22Rv1 (cell line): Measurements from ENCODE around the gene MTMR11.
"Not testable (repeated sequence)": the region's sequence is repeated elsewhere in the genome, so short reads cannot be mapped to it uniquely, and the experiment has no call there.

Experiments
- H3K27ac ChIP-seq: fragments of 450-650 bp; 2 replicates; pipeline ENCODE4 v1.5.1; 2017
- ZFX ChIP-seq: fragments of 450-650 bp; IDR thresholded peaks from 2 replicates; pipeline ENCODE4 v1.6.1; 2017; ENCODE audit warnings: antibody characterized with exemption, borderline replicate concordance
- TF ChIP-seq, protein P1 (sequence below): fragments of 450-650 bp; IDR thresholded peaks from 2 replicates; pipeline ENCODE4 v1.5.1; 2017; ENCODE audit warnings: mild to moderate bottlenecking

Gene MTMR11

DNA sequence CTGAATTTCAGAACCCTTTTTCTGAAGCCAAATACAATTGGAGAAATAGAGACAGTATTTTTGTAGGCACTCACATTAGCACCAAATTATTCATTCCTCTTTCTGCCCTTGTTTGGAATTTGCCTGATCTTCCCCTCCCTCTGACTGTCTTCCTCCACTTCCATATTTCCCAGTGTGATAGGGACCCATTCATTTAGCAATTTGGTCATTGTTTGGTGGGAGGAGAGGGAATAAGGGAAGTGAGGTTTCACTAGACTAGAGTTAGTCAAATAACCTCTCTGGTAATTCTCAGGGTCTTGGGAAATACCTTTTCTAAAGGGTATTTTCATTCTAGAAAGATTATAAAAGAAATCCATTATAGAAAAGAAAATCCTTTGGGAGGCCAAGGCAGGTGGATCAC is 31.0 kb upstream of the MTMR11 start:
- no peak for TF ChIP-seq ZFX
- TF ChIP-seq, protein P1, sequence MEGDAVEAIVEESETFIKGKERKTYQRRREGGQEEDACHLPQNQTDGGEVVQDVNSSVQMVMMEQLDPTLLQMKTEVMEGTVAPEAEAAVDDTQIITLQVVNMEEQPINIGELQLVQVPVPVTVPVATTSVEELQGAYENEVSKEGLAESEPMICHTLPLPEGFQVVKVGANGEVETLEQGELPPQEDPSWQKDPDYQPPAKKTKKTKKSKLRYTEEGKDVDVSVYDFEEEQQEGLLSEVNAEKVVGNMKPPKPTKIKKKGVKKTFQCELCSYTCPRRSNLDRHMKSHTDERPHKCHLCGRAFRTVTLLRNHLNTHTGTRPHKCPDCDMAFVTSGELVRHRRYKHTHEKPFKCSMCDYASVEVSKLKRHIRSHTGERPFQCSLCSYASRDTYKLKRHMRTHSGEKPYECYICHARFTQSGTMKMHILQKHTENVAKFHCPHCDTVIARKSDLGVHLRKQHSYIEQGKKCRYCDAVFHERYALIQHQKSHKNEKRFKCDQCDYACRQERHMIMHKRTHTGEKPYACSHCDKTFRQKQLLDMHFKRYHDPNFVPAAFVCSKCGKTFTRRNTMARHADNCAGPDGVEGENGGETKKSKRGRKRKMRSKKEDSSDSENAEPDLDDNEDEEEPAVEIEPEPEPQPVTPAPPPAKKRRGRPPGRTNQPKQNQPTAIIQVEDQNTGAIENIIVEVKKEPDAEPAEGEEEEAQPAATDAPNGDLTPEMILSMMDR = no peak
- no peak overlapping the region for H3K27ac ChIP-seq

DNA sequence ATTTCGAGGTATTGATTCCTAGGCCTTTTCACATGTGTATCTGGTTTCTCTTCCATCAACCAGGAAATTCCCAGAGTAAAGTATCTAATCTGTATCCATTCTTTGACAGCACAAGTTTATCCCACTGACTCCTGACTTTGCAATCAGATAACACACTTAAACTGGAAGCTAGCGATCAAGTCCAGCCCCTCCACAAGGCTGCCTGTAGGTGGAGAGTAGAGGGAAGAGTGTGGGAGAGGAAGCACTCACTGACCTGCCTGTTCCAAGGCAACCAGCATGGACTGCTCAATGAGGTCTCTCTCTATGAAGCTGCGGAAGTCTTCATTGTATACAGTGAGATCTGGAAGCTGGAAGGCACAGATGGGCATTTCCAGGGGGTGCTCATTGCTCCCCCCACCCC is 30.4 kb upstream of the MTMR11 start:
- H3K27ac ChIP-seq = no peak overlapping the region
- TF ChIP-seq, protein P1 = no peak
- no peak for TF ChIP-seq ZFX

DNA sequence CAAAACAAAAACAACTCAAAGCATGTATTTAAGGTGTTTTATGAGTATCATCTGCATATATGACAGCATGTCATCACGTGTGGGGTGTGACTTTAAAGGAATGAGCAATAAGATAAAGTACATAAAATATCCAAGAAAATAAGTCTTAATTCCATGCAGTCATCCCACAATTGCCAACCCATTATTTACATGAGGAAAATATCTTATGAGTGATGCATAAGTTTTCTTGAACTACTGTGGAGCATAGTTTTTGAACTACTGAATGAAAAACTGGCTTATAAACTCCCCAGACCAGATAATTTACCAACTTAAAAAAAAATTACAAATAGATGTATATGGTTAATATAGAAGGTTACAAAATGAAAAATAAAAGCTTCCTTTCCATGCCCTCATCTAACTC is 29.7 kb upstream of the MTMR11 start:
- TF ChIP-seq ZFX = no peak
- TF ChIP-seq, protein P1 = no peak

DNA sequence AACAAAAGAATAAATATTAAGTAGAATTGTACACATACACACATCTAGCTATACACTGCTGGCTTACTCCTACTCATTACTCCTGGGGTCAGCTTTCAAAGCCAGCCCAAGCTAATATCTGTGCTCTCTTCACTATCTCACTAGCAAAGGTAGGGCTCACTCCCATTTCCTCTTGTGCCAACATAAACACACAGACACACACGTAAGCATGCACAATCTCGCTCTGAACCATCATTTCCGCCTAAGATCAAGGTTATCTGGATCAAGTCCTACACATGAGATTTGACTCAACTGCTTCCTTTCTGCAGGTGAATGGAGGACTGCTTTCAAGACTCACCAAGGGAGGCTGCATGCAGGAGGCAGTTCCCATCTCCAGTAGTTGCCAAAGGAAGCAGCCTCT is 28.8 kb upstream of the MTMR11 start:
- H3K27ac ChIP-seq = no peak overlapping the region
- TF ChIP-seq, protein P1 = no peak
- TF ChIP-seq ZFX = no peak

More for the DNA sequence above, 29.7 kb upstream of the MTMR11 start:
- no peak overlapping the region for H3K27ac ChIP-seq

DNA sequence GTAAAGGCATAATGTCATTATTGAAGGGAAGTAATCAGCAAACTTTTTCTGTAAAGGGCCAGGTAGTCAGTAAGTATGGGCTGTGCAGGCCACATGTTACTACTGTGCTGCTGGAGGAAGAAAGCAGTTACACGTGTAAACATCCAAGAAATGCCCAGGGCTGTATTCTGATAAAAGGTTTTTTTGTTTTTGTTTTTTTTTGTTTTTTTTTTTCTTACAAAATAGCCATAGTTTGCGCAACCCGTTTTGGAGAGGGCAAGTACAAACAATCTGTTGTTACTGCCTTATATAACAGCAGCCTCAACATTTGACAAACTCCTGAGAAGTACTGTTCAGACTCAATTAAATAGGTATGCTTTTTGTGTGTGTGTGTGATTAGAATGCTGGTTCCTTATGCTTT is 26.7 kb upstream of the MTMR11 start:
- peak overlapping the region; percentile 50 for H3K27ac ChIP-seq

DNA sequence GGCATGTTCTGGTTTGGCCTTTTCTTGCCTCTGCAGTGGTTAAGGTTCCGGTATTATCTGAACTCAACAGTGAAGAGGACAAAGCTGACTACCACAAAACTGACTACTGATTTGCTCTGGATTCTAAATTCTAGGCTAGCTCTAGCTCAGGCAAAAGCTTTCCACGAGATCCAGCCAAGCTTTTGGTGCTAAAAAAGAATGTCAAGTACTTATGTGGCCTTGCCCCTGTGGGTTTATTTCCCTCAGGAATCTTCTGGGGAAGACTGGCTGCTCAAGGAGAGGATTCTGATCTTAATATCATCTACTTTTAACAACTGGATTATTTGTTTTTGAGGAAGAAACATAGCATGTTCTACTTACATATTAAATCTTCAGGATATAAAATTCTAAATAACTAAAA is 26.1 kb upstream of the MTMR11 start:
- H3K27ac ChIP-seq = peak overlapping the region; percentile 50
- no peak for TF ChIP-seq ZFX
- TF ChIP-seq, protein P1 = no peak

More for the DNA sequence above, 26.7 kb upstream of the MTMR11 start:
- TF ChIP-seq, protein P1 = no peak
- no peak for TF ChIP-seq ZFX

DNA sequence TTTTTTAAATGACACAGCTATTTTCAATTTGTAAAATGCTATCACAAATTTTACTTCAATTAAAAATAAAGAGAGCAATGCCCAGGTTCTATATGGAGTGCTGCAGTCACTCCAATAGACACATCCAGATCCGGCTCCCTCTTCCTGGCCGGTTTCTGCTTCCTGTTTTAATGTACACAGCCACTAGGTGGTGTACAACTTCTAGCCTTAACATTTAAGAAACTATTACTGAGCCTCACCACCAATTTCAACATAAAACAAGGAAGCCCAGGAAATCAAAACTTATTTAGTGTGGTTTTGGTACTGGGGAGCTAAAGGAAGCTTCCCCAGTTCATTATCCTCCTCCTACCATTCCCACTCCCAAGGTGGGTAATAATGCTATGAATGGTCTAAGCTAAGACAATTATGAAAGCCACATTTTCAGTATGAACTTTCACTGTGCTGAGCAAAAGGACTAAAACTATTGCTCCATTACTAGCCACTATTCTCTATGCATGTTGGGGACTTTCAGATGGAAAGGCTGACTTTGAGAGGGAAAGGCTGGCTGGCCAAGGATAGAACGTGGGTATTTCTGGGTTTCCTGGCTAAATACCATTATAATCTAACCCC is 25.5 kb upstream of the MTMR11 start:
- peak overlapping the region; percentile 50 for H3K27ac ChIP-seq
- TF ChIP-seq ZFX = no peak
- TF ChIP-seq, protein P1 = peak; percentile 93

DNA sequence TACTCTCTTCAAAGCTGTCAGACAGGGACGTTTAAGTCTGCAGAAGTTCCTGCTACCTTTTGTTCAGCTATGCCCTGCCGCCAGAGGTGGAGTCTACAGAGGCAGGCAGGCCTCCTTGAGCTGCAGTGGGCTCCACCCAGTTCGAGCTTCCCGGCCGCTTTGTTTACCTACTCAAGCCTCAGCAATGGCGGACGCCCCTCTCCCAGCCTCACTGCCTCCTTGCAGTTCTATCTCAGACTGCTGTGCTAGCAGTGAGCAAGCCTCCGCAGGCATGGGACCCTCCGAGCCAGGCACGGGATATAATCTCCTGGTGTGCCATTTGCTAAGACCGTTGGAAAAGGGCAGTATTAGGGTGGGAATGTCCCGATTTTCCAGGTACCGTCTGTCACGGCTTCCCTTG is 20.9 kb upstream of the MTMR11 start:
- H3K27ac ChIP-seq = not testable (repeated sequence)
